GM18499 (cell line): ENCODE measurements around the gene HUWE1.
"Not testable (repeated sequence)": the region's sequence is repeated elsewhere in the genome, so short reads cannot be mapped to it uniquely, and the experiment has no call there.

ENCODE experiments used
- ATAC-seq: cut with Tn5 transposase; IDR thresholded peaks from one replicate; pipeline ENCODE4 v1.9.1; 2021; ENCODE audit warnings: moderate number of reproducible peaks; ENCODE audit not compliant: insufficient read depth, unreplicated experiment

Gene HUWE1

DNA sequence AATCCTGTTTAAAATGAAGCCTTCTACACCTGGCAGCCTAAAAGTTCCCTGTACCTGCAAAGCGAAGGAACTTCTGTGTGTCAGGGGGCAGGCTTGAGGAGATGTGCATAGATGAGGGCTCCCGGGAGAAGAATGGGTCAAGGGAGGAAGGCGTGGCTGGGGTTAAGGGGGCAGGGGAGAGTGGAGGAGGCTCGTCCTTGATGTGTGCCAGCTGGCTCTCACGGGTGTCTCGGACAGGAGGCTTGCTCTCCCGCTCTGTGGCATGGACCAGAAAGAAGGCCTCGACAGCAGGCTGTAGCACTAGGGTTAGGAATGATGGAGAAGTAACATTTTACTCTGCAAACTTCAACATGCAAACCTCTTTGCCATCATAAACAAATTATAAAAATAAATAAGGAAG is 147.7 kb downstream of the HUWE1 start:
- no peak for ATAC-seq

DNA sequence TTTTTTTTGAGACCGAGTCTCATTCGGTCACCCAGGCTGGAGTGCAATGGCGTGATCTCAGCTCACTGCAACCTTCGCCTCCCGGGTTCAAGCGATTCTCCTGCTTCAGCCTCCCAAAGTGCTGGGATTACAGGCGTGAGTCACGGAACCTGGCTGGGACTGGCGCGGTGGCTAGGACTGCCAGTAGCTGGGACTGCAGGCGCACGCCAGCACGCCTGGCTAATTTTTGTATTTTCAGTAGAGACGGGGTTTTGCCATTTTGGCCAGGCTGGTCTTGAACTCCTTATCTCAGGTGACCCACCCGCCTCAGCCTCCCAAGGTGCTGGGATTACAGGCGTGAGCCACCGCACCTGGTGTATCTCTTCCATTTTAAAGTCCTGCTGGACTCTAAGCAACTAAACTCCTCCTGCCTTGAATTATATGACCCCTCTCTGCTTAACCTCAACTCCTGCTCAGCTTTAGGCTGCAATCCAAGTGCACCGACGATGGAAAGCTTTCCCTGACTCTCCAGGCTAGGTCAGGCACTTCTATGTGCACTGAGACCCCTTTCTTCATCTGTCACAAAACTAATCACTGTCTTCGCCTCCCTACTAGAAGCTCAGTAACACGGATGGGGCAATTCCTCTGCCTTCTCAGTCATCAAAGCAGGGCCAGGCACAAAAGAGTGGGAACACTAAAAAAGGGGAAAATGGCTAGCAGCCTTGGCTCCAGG is 155.1 kb downstream of the HUWE1 start:
- not testable (repeated sequence) for ATAC-seq

DNA sequence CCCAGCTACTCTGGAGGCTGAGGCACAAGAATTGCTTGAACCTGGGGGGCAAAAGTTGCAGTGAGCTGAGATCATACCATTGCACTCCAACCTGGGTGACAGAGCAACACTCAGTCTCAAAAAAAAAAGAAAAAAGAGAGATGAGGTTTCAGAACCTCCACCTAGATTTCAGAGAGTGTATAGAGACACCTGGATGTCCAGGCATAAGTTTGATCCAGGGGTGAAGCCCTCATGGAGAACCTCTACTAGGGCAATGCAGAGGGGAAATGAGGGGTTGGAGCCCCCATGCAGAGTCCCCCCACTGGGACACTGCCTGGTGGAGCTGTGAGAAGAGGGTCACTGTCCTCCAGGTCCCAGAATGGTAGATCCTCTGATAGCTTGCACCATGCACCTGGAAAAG is 159.5 kb downstream of the HUWE1 start:
- ATAC-seq: no peak

DNA sequence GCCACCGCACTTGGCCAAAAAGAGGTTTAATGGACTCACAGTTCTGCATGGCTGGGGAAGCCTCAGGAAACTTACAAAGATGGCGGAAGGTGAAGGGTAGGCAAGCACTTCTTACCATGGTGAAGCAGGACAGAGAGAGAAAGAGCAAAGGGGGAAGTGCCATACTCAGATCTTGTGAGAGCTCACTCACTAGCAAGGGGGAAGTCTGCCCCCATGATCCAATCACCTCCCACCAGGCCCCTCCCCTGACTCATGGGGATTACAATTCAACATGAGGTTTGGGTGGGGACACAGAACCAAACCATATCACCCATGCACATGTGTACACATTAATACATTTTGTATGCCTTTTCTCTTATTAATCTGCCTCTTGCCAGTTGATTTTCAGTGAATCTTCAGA is 175.2 kb downstream of the HUWE1 start:
- ATAC-seq: no peak

DNA sequence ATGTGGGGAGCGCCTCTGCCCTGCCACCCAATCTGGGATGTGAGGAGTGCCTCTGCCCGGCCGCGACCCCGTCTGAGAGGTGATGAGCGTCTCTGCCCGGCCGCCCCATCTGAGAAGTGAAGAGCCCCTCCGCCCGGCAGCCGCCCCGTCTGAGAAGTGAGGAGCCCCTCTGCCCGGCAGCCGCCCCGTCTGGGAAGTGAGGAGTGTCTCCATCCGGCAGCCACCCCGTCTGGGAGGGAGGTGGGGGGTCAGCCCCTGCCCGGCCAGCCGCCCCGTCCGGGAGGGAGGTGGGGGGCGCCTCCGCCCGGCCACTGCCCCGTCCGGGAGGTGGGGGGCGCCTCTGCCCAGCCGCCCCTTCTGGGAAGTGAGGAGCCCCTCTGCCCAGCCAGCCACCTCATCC is 182.5 kb downstream of the HUWE1 start:
- ATAC-seq: not testable (repeated sequence)

DNA sequence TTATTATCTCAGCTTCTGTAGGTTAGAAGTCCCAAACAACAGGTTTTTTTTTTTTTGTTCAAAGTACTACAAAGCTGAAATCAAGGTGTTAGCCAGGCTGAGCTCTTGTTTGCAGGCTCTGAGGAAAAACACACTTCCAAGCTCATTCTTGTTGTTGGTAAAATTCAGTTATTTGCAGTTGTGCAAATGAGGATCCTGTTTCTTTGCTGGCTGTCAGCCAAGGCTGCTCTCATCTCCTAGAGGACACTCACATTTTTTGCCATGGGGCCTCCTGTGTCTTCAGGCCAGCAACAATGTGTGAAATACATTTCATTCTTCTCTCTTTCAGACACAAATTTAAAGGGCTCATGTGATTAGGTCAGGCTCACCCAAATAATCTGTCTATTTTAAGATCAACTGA is 192.1 kb downstream of the HUWE1 start:
- ATAC-seq: no peak

DNA sequence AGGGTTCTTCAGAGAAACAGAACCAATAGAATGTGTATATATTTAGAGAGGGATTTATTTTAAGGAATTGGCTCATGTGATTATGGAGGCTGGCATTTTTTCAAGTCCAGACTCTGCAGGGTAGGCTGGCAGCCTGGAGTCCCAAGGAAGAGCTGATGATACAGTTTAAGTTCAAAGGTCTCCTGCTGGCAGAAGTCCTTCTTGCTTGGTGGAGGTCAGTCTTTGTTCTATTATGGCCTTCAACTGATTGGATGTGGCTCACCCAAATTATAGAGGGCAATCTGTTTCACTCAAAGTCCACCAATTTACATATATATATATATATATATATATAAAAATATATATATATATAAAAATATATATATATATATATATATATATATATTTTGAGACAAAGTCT is 200.2 kb downstream of the HUWE1 start:
- ATAC-seq: no peak

DNA sequence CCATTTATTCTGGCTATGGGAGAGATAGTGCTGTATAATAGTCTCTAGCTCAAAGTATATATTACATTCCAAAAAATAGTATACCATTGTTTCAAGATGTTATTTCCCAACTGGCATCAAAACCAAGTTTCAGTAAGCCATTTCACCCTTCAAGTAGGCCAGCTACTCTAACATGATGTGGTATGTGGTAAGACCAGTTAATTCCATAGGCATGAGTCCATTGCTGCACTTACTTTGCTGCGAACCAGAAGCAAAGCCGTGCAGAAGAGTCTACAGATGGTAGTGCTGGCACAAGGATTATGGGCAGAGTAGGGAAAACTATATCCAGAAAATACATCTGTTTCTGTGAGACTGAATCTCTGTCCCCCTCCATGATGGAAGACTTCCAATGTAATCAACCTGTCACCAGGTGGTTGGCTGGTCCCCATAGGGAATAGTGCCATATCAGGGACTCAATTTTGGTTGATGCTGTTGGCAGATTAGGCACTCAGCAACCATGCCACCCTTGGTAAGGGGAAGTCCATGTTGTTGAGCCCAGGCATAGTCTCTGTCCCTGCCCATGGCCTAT is 202.6 kb downstream of the HUWE1 start:
- ATAC-seq: no peak

DNA sequence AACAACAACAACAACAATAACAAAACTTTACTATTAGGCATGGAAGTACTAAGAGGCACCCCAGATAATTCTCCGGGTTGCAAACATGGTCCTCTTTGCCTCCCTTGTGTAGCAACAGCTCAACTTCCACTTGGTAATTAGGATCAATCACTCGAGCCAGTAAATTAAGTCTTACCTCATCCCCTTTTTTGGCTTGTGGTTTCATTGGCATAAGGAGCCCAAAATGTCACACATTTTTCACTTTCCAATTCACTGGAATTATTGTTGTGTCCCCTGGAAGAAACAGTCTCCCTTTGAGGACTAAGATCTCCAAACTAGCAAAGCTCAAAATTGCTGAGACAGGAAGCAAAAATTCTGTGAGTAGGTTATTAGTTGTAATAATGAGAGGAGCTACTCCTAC is 203.1 kb downstream of the HUWE1 start:
- no peak for ATAC-seq
